H1 (cell line): ENCODE data around the gene EZH2. TPM values are rescaled to one million over a fixed set of nuclear protein-coding genes. Genes with fewer than 3 reads are reported as not detected.

ENCODE experiments used
- CBX5 ChIP-seq: fragments of 300-800, 300-1000 bp; sonication (generic); IDR thresholded peaks from 2 replicates; pipeline ENCODE4 v1.7.1; 2016; ENCODE audit warnings: antibody characterized with exemption, low read length, low read depth
- CHD2 ChIP-seq: IDR thresholded peaks from 2 replicates; pipeline ENCODE4 v1.6.1; 2012; ENCODE audit warnings: low read length, improper control_type of control experiment
- CHD7 ChIP-seq: fragments of 300-600 bp; sonication (generic); IDR thresholded peaks from 2 replicates; pipeline ENCODE4 v1.7.1; 2012; ENCODE audit warnings: low read length, moderate library complexity, mild to moderate bottlenecking, inconsistent platforms; ENCODE audit not compliant: insufficient replicate concordance
- CREB1 ChIP-seq: IDR thresholded peaks from 2 replicates; pipeline ENCODE4 v1.6.1; 2012; ENCODE audit warnings: inconsistent platforms
- EGR1 ChIP-seq: IDR thresholded peaks from 2 replicates; pipeline ENCODE4 v1.6.1; 2011; ENCODE audit warnings: low read depth, low read length, borderline replicate concordance
- GABPA ChIP-seq: IDR thresholded peaks from 2 replicates; pipeline ENCODE4 v1.6.1; 2011; ENCODE audit warnings: mild to moderate bottlenecking, low read length, moderate library complexity, borderline replicate concordance; ENCODE audit not compliant: insufficient read depth
- HDAC6 ChIP-seq: IDR thresholded peaks from one replicate; pipeline ENCODE4 v1.7.1; 2012; ENCODE audit warnings: low read depth, mild to moderate bottlenecking, inconsistent platforms, low read length, moderate library complexity
- KDM4A ChIP-seq: IDR thresholded peaks from one replicate; pipeline ENCODE4 v1.7.1; 2012; ENCODE audit warnings: low read depth, mild to moderate bottlenecking, moderate library complexity, low read length, inconsistent platforms; ENCODE audit not compliant: severe bottlenecking
- PHF8 ChIP-seq: fragments of 200-600 bp; sonication (generic); conservative IDR thresholded peaks from 2 replicates; pipeline ENCODE4 v1.7.1; 2012; ENCODE audit warnings: low read depth, mild to moderate bottlenecking, inconsistent platforms, low read length, moderate library complexity
- POLR2AphosphoS5 ChIP-seq: IDR thresholded peaks from 2 replicates; pipeline ENCODE4 v1.6.1; 2011; ENCODE audit warnings: low read depth, low read length
- RFX5 ChIP-seq: IDR thresholded peaks from 2 replicates; pipeline ENCODE4 v1.6.1; 2011; ENCODE audit warnings: low read depth, low read length, improper control_type of control experiment, borderline replicate concordance
- SAP30 ChIP-seq: fragments of 300-600 bp; sonication (generic); IDR thresholded peaks from 2 replicates; pipeline ENCODE4 v1.7.1; 2012; ENCODE audit warnings: low read length, moderate library complexity, mild to moderate bottlenecking, inconsistent platforms; ENCODE audit not compliant: insufficient read depth, insufficient replicate concordance
- ZNF274 ChIP-seq: IDR thresholded peaks from 2 replicates; pipeline ENCODE4 v1.7.0; 2012; ENCODE audit warnings: low read length, borderline replicate concordance; ENCODE audit errors: extremely low read depth
- polyA plus RNA-seq, 7 experiments: library from polyadenylated mRNA; depleted of rRNA in 3 of 7; stranded (reverse) in 5 of 7; unstranded in 2 of 7; fragments of >200 nt in 5 of 7; fragments of 200-250 nt in 2 of 7; gene quantifications; 1 replicate in 5 of 7; 2 replicates in 1 of 7; 4 replicates in 1 of 7; pipeline versions ENCODE4 v1.2.1 to v1.2.3, GENCODE V29; 2011 to 2013; ENCODE audit warnings: missing spikeins in 2 of 7, mixed read lengths in 2 of 7
- total RNA-seq: library from RNA; stranded (reverse); fragmentation: NEBNext Ultra II Directional; extraction: Animal tissue kit (Norgen Biotek cat#: 25700); gene quantifications from 2 replicates; pipeline ENCODE4 v1.2.1, GENCODE V29; 2021

The EZH2 gene
- total and polyA plus RNA-seq, 2 of the 8 experiments (the other 6 are each of a cell fraction or from before 2014, with no cell fraction given) = 28.9 to 49.0 TPM

GRCh38 chr7:148888300-148888699, 4.2 kb upstream of the EZH2 start (continued):
- TF ChIP-seq CHD7 (no peak), KDM4A (no peak), GABPA (no peak), CREB1 (no peak), SAP30 (no peak), RFX5 (no peak), CBX5 (no peak), POLR2AphosphoS5 (no peak), PHF8 (no peak), CHD2 (no peak), ZNF274 (no peak), HDAC6 (no peak), EGR1 (no peak)
